ENCODE data around the gene PHKA1. TPM values are rescaled to one million over a fixed set of nuclear protein-coding genes. Genes with fewer than 3 reads are reported as not detected.
"Not testable (repeated sequence)": the region's sequence is repeated elsewhere in the genome, so short reads cannot be mapped to it uniquely, and the experiment has no call there.

Gene PHKA1
- total RNA-seq, 3 donors from 2014 or later: 4.5 to 11.9 (median 9.8) TPM

DNA sequence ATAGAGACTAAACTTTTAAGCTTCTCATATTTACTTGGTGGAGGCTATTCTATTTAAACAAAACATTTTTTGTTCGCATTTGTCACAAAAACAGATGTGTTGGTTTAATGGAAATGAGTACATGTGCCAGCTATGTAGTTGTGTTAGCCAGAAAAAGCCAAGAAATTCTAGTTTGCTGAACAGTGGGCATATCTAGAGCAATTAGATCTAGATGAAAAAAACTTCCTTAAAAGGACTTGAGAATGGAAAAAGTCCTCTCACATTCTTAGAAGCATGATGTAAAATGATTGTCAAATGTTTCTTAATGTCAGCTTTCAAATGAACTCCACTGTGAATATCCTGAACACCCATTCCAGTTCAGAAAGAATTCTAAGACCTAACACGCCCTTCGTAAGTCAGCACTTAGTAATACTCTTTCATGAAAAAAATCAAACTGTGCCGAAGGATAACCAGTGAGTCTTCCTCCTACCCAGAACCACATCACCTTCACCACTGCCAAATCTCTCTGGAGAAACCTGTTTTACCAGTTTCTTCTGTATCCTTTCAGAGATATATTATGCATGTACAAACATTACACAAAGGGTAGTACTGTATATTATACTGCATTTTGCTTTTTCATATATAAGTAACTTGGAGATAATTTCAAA, 28.2 kb downstream of the PHKA1 start:
- H3K4me1 ChIP-seq: no peaks in the 10 kb centered on the region
- H3K27me3 ChIP-seq: no peaks in the 10 kb centered on the region
- DNase-seq (ENCODE audit: low spot score in 2 of 2): no peak
- TF ChIP-seq CTCF (IDR thresholded peaks at IDR 0.05) (no peak), POLR2A (IDR thresholded peaks at IDR 0.05) (no peak), POLR2AphosphoS5 (IDR thresholded peaks at IDR 0.05) (no peak)
- no peaks in the 10 kb centered on the region for H3K36me3 ChIP-seq
- intact Hi-C loops (cut with DNase I; ENCODE audit: low total_unique reads): no loop called here
- H3K9me3 ChIP-seq: no peaks in the 10 kb centered on the region
- H3K4me3 ChIP-seq: no peak overlapping the region
- peak overlapping the region in 1 of 2 donors; percentile 19 for H3K27ac ChIP-seq

DNA sequence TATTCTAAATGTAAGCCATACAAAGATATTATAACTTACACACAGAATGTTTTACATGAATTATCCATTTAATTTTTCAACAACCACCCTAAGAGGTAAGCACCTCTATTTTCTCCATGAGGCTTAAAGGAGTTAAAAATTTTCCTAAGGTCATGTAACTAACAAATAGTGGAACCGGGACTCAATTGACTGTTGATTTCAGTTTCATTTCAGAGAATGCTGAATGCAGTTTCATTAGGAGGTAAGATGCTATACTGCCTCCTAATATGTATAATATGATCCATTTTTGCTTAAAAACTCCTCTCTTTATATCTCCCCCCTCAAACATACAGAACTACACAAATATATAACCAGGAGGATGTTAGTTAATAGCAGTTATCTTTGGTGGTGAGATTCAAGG, 29.1 kb downstream of the PHKA1 start:
- Histone ChIP-seq H3K4me1 (no peaks in the 10 kb centered on the region), H3K27ac (no peak overlapping the region), H3K4me3 (no peak overlapping the region), H3K9me3 (no peaks in the 10 kb centered on the region), H3K27me3 (no peaks in the 10 kb centered on the region), H3K36me3 (no peaks in the 10 kb centered on the region)
- intact Hi-C loops (cut with DNase I; ENCODE audit: low total_unique reads): no loop called here
- DNase-seq (ENCODE audit: low spot score in 2 of 2): no peak
- no peak for TF ChIP-seq POLR2A (IDR thresholded peaks at IDR 0.05)
- TF ChIP-seq CTCF (IDR thresholded peaks at IDR 0.05): no peak
- TF ChIP-seq POLR2AphosphoS5 (IDR thresholded peaks at IDR 0.05): no peak

DNA sequence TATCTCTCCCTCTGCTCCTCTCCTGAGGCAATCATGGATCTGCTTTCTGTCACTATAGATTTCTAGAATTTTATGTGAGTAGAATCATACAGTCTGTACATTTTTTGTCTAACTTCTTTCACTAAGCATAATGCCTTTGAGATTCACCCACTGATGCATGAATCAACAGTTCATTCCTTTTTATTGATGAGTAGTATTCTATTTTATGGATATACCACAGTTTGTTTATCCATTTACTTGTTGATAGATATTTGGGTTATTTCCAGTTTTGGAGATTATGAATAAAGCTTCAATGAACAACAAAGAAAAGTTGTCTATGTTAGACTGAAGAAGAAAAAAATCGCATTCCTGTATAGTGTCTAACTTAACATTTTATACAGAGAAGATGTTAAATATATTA, 30.5 kb downstream of the PHKA1 start:
- TF ChIP-seq POLR2A (IDR thresholded peaks at IDR 0.05) (no peak), CTCF (IDR thresholded peaks at IDR 0.05) (no peak), POLR2AphosphoS5 (IDR thresholded peaks at IDR 0.05) (no peak)
- intact Hi-C loops (cut with DNase I; ENCODE audit: low total_unique reads): no loop called here
- no peaks in the 10 kb centered on the region for H3K4me1 ChIP-seq
- no peak overlapping the region for H3K27ac ChIP-seq
- DNase-seq (ENCODE audit: low spot score in 2 of 2): no peak
- H3K27me3 ChIP-seq: peaks cover 0 to 1% of the 10 kb centered on the region in 2 donors
- H3K36me3 ChIP-seq: no peaks in the 10 kb centered on the region
- H3K4me3 ChIP-seq: no peak overlapping the region
- no peaks in the 10 kb centered on the region for H3K9me3 ChIP-seq

GRCh38 chrX:72676465-72676864, 37.6 kb downstream of the PHKA1 start:
- no peak for DNase-seq (ENCODE audit: low spot score in 2 of 2)
- no peak overlapping the region for H3K27ac ChIP-seq
- H3K4me1 ChIP-seq: no peaks in the 10 kb centered on the region
- H3K36me3 ChIP-seq: no peaks in the 10 kb centered on the region
- peaks cover 0 to 6% of the 10 kb centered on the region in 2 donors for H3K27me3 ChIP-seq
- TF ChIP-seq CTCF (IDR thresholded peaks at IDR 0.05): no peak
- TF ChIP-seq POLR2A (IDR thresholded peaks at IDR 0.05): no peak
- no peak for TF ChIP-seq POLR2AphosphoS5 (IDR thresholded peaks at IDR 0.05)
- intact Hi-C loops (cut with DNase I; ENCODE audit: low total_unique reads): no loop called here
- H3K4me3 ChIP-seq: no peak overlapping the region
- H3K9me3 ChIP-seq: no peaks in the 10 kb centered on the region

- intact Hi-C loops (cut with DNase I; ENCODE audit: low total_unique reads); DNase-seq (ENCODE audit: low spot score in 2 of 2); H3K27me3 ChIP-seq; H3K9me3 ChIP-seq; H3K4me1 ChIP-seq; H3K4me3 ChIP-seq; H3K36me3 ChIP-seq; H3K27ac ChIP-seq: not testable (repeated sequence)
Observed at GRCh38 chrX:72673951-72674350, 40.2 kb downstream of the PHKA1 start.

GRCh38 chrX:72669508-72669907, 44.6 kb downstream of the PHKA1 start:
- intact Hi-C loops (cut with DNase I; ENCODE audit: low total_unique reads); H3K9me3 ChIP-seq; H3K4me3 ChIP-seq; H3K4me1 ChIP-seq; DNase-seq (ENCODE audit: low spot score in 2 of 2); H3K27ac ChIP-seq; H3K36me3 ChIP-seq: not testable (repeated sequence)
- peaks cover 0 to 14% of the 10 kb centered on the region in 2 donors for H3K27me3 ChIP-seq

All from breast epithelium (tissue), 4 donors.